Ishikawa (cell line): Measurements from ENCODE around the gene LUC7L3.
A peak's percentile ranks its signal among the peaks of the same experiment; 100 is the strongest.

Source experiments
- CEBPB ChIP-seq: IDR thresholded peaks from 2 replicates; pipeline ENCODE4 v1.6.1; 2012
- CREB1 ChIP-seq: IDR thresholded peaks from 2 replicates; pipeline ENCODE4 v1.6.1; 2012; ENCODE audit warnings: low read depth
- EGR1 ChIP-seq: IDR thresholded peaks from 2 replicates; pipeline ENCODE4 v1.6.1; 2012
- FOXM1 ChIP-seq: IDR thresholded peaks from 2 replicates; pipeline ENCODE4 v1.6.1; 2012; ENCODE audit warnings: low read depth, borderline replicate concordance
- REST ChIP-seq: IDR thresholded peaks from 2 replicates; pipeline ENCODE4 v1.6.1; 2012; ENCODE audit warnings: low read depth, mild to moderate bottlenecking
- TAF1 ChIP-seq: IDR thresholded peaks from 2 replicates; pipeline ENCODE4 v1.6.1; 2012; ENCODE audit warnings: low read depth, mild to moderate bottlenecking
- TEAD4 ChIP-seq: IDR thresholded peaks from 2 replicates; pipeline ENCODE4 v1.6.1; 2012
- USF1 ChIP-seq: IDR thresholded peaks from 2 replicates; pipeline ENCODE4 v1.6.1; 2012
- ZBTB7A ChIP-seq: IDR thresholded peaks from 2 replicates; pipeline ENCODE4 v1.6.1; 2012; ENCODE audit warnings: low read depth

- TF ChIP-seq CEBPB (no peak), FOXM1 (no peak), TEAD4 (peak; percentile 50), TAF1 (peak; percentile 74), EGR1 (peak; percentile 30; the same call in 1 of the 2 replicates), REST (no peak), CREB1 (no peak), ZBTB7A (no peak), USF1 (peak; percentile 31)
These were observed at the start of gene LUC7L3 for GRCh38 chr17:50719144-50719923.
